ENCODE measurements around the gene DBP.

Gene DBP

DNA sequence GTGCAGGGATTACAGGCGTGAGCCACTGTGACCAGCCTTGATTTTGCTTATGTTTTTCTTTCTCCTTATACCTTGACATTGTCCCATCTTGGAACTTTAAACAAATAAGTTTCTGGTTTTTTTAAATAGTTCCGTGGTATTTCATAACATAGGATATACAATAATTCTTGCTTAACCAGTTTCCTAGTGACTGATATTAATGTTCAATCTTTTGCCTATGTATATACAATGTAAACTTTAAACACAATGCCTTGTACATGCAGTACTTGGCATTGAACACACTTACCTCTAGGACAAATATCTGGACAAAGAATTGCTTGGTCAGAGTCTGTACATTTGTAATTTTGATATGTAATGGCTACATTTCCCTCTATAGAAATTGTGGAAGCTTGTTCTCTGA, 55.0 kb downstream of the DBP start:
- Histone ChIP-seq H3K36me3 (ENCODE audit: control insufficient read depth in 2 of 2, insufficient read depth in 2 of 2, low read length in 2 of 2) (no peaks in the 10 kb centered on the region), H3K9me3 (ENCODE audit: control insufficient read depth in 2 of 2, low read length in 2 of 2) (no peaks in the 10 kb centered on the region), H3K27me3 (ENCODE audit: control insufficient read depth in 2 of 2, insufficient read depth in 2 of 2, low read length in 2 of 2) (no peaks in the 10 kb centered on the region), H3K27ac (ENCODE audit: low read depth in 2 of 2, low read length in 2 of 2) (no peak overlapping the region), H3K9ac (ENCODE audit: low read depth in 1 of 2, low read length in 2 of 2) (no peak overlapping the region), H3K4me3 (ENCODE audit: low read length in 2 of 2) (no peak overlapping the region), H3K4me1 (ENCODE audit: control insufficient read depth in 2 of 2, insufficient read depth in 2 of 2, low read length in 2 of 2) (peaks cover 0 to 7% of the 10 kb centered on the region in 2 donors)

Data from mucosa of rectum (tissue), 2 donors.